Keratinocyte (primary cell): ENCODE data around the gene DDX28.

Experiments used
- CTCF ChIP-seq, 3 experiments: IDR thresholded peaks in 1 of 3; conservative IDR thresholded peaks in 1 of 3; optimal IDR thresholded peaks in 1 of 3; 2 replicates in 2 of 3; 3 replicates in 1 of 3; pipeline versions ENCODE3 to v1.5.1; 2011; ENCODE audit warnings: low read length in 3 of 3, mild to moderate bottlenecking in 3 of 3, moderate library complexity in 2 of 3, control low read depth in 1 of 3, inconsistent platforms in 1 of 3; ENCODE audit not compliant: insufficient read depth in 2 of 3; ENCODE audit errors: extremely low read depth in 1 of 3
- EZH2 ChIP-seq: IDR thresholded peaks from one replicate; pipeline ENCODE4 v1.6.1; 2012; ENCODE audit warnings: inconsistent platforms, mild to moderate bottlenecking, low read length, moderate library complexity

DNA sequence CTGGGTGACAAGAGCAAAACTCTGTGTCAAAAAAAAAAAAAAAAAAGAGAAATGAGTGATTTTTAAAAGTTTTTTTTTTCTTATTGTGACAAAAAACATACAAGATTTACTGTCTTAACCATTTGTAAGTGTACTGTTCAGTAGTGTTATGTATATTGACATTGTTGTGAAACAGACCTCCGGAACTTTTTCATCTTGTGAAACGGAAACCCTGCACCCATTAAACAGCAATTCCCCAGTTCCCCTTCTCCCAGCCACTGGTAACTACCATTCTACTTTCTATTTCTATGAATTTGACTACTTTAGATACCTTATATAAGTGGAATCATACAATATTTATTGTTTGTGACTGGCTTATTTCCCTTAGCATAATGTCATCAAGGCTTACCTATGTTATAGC, 18.8 kb upstream of the DDX28 start:
- TF ChIP-seq CTCF (optimal IDR thresholded peaks at IDR 0.05 in 1 of 3, IDR thresholded peaks at IDR 0.05 in 1 of 3, conservative IDR thresholded peaks at IDR 0.05 in 1 of 3; ENCODE audit: extremely low read depth in 1 of 3, insufficient read depth in 2 of 3, low read length in 3 of 3): no peak
- no peak for TF ChIP-seq EZH2
